ENCODE measurements around the gene APP.

The APP gene

GRCh38 chr21:25859235-25859929, 311.2 kb downstream of the APP start:
- Histone ChIP-seq H3K4me3 (replicated peaks; ENCODE audit: insufficient read depth, low read length) (no peak overlapping the region), H3K27me3 (ENCODE audit: insufficient read depth, poor library complexity, severe bottlenecking) (no peaks in the 10 kb centered on the region), H3K27ac (replicated peaks) (no peak overlapping the region)
- no peak for DNase-seq (ENCODE audit: low read depth in 1 of 2, low spot score in 1 of 2)
- TF ChIP-seq, protein P1, sequence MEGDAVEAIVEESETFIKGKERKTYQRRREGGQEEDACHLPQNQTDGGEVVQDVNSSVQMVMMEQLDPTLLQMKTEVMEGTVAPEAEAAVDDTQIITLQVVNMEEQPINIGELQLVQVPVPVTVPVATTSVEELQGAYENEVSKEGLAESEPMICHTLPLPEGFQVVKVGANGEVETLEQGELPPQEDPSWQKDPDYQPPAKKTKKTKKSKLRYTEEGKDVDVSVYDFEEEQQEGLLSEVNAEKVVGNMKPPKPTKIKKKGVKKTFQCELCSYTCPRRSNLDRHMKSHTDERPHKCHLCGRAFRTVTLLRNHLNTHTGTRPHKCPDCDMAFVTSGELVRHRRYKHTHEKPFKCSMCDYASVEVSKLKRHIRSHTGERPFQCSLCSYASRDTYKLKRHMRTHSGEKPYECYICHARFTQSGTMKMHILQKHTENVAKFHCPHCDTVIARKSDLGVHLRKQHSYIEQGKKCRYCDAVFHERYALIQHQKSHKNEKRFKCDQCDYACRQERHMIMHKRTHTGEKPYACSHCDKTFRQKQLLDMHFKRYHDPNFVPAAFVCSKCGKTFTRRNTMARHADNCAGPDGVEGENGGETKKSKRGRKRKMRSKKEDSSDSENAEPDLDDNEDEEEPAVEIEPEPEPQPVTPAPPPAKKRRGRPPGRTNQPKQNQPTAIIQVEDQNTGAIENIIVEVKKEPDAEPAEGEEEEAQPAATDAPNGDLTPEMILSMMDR (IDR thresholded peaks at IDR 0.05; ENCODE audit: insufficient read depth, low read length): no peak
- no peak for TF ChIP-seq REST (IDR thresholded peaks at IDR 0.05; ENCODE audit: insufficient replicate concordance, low read depth)
- TF ChIP-seq GABPA (IDR thresholded peaks at IDR 0.05; ENCODE audit: low read depth): no peak
- no peak for TF ChIP-seq SPI1 (IDR thresholded peaks at IDR 0.05; ENCODE audit: borderline replicate concordance, low read depth)
- TF ChIP-seq POLR2AphosphoS5 (IDR thresholded peaks at IDR 0.05; ENCODE audit: low read depth): no peak

- Histone ChIP-seq H3K27ac (replicated peaks) (no peak overlapping the region), H3K27me3 (ENCODE audit: insufficient read depth, poor library complexity, severe bottlenecking) (no peaks in the 10 kb centered on the region), H3K4me3 (replicated peaks; ENCODE audit: insufficient read depth, low read length) (no peak overlapping the region)
- no peak for DNase-seq (ENCODE audit: low read depth in 1 of 2, low spot score in 1 of 2)
- TF ChIP-seq SPI1 (IDR thresholded peaks at IDR 0.05; ENCODE audit: borderline replicate concordance, low read depth): no peak
Observed at GRCh38 chr21:25858325-25858724, 312.2 kb downstream of the APP start.

DNA sequence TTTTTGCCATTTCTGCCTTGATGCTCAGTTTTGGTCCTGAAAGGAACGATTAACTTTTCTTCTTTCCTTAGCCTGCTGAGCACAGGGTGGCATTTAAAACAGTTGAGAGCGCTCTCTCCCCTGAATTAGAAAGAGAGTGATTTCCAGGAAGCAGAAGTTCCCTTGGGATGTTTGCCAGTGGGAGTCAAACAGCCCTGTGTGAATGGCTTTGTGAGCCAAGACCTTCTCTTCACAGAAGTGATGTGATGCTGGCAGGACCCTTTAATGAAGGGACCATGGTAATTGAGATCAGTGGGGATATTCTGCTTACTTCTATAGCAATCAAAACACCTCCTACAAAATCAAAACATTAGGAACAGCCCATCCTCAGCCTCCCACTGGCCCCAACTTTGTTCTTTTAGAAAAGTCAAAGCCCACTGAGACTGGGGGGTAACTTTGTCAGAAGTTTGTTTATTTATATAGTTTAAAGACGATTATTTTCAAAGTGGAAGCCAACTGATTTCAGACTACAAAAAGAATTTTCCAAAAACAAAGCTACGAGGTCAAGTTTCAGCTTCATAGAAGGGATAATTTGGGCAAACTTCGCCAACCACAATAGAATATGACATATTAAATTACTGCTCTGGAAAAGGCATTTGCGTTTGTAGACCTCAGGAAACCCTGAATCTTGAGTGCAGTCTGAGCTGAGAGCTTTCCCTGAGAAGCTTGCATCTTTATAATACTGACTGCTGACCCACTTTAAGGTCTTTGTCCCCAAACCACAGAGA, 313.1 kb downstream of the APP start:
- Histone ChIP-seq H3K4me3 (replicated peaks; ENCODE audit: insufficient read depth, low read length) (no peak overlapping the region), H3K27me3 (ENCODE audit: insufficient read depth, poor library complexity, severe bottlenecking) (no peaks in the 10 kb centered on the region), H3K27ac (replicated peaks) (no peak overlapping the region)
- DNase-seq (ENCODE audit: low read depth in 1 of 2, low spot score in 1 of 2): no peak
- TF ChIP-seq REST (IDR thresholded peaks at IDR 0.05; ENCODE audit: insufficient replicate concordance, low read depth): no peak
- TF ChIP-seq GABPA (IDR thresholded peaks at IDR 0.05; ENCODE audit: low read depth): no peak
- TF ChIP-seq SPI1 (IDR thresholded peaks at IDR 0.05; ENCODE audit: borderline replicate concordance, low read depth): no peak
- TF ChIP-seq, protein P1 (IDR thresholded peaks at IDR 0.05; ENCODE audit: insufficient read depth, low read length): no peak
- no peak for TF ChIP-seq POLR2AphosphoS5 (IDR thresholded peaks at IDR 0.05; ENCODE audit: low read depth)

GRCh38 chr21:25855576-25855975, 315.0 kb downstream of the APP start:
- Histone ChIP-seq H3K27me3 (ENCODE audit: insufficient read depth, poor library complexity, severe bottlenecking) (no peaks in the 10 kb centered on the region), H3K4me3 (replicated peaks; ENCODE audit: insufficient read depth, low read length) (no peak overlapping the region), H3K27ac (replicated peaks) (no peak overlapping the region)
- no peak for DNase-seq (ENCODE audit: low read depth in 1 of 2, low spot score in 1 of 2)
- TF ChIP-seq REST (IDR thresholded peaks at IDR 0.05; ENCODE audit: insufficient replicate concordance, low read depth): no peak
- no peak for TF ChIP-seq POLR2AphosphoS5 (IDR thresholded peaks at IDR 0.05; ENCODE audit: low read depth)
- TF ChIP-seq, protein P1 (IDR thresholded peaks at IDR 0.05; ENCODE audit: insufficient read depth, low read length): no peak
- no peak for TF ChIP-seq GABPA (IDR thresholded peaks at IDR 0.05; ENCODE audit: low read depth)
- no peak for TF ChIP-seq SPI1 (IDR thresholded peaks at IDR 0.05; ENCODE audit: borderline replicate concordance, low read depth)
